SIG-M5 (cell line): ENCODE results near the gene OPRD1.

ENCODE experiments used
- DNase-seq: peaks from one replicate; lab custom pipeline; 2025; lab: John Stamatoyannopoulos, UW

The OPRD1 gene

GRCh38 chr1:28910379-28911115 lies 98.6 kb downstream of the OPRD1 start:
- DNase-seq: no peak

GRCh38 chr1:28913786-28914227 lies 101.8 kb downstream of the OPRD1 start:
- no peak for DNase-seq

- DNase-seq: no peak
These were observed 102.5 kb downstream of the OPRD1 start, which contains the start of gene EPB41 for GRCh38 chr1:28914228-28915030. Gene EPB41, plus strand, starts transcription at chr1:28914569. Its CDS starts 72,869 bp downstream, at chr1:28987438.

GRCh38 chr1:28915031-28915895 lies 103.3 kb downstream of the OPRD1 start:
- no peak for DNase-seq

GRCh38 chr1:28917757-28918118 lies 105.8 kb downstream of the OPRD1 start:
- no peak for DNase-seq
